GM13977 (cell line): ENCODE measurements around the gene SRP9.
"Not testable (repeated sequence)": the region's sequence is repeated elsewhere in the genome, so short reads cannot be mapped to it uniquely, and the experiment has no call there.

ENCODE experiments used
- DNase-seq: peaks from one replicate; pipeline ENCODE4 v3.0.0; 2012; ENCODE audit warnings: low spot score
- CTCF ChIP-seq: IDR thresholded peaks from 2 replicates; pipeline ENCODE4 v1.5.1; 2012; ENCODE audit warnings: mild to moderate bottlenecking, control low read depth; ENCODE audit not compliant: insufficient read depth; ENCODE audit errors: extremely low read depth, missing control alignments
- in situ Hi-C: fragments of 300-500 bp; cut with MboI; formaldehyde crosslinking; loops from one replicate; pipeline ENCODE4 v1.12.0; 2022; ENCODE audit warnings: low sequenced_read_pairs, low pct_unique_long_range_greater_than_20kb, mixed read lengths, inconsistent platforms; ENCODE audit not compliant: unreplicated experiment

SRP9 gene

GRCh38 chr1:225812488-225813213, 35.0 kb downstream of the SRP9 start:
- in situ Hi-C loops, result no loop called here
- DNase-seq, result no peak
- TF ChIP-seq CTCF, result no peak

- no peak for TF ChIP-seq CTCF
- in situ Hi-C loops, result no loop called here
- DNase-seq, result no peak
Measured at GRCh38 chr1:225813214-225813964, 35.8 kb downstream of the SRP9 start.

GRCh38 chr1:225814381-225814780, 36.8 kb downstream of the SRP9 start:
- DNase-seq, result no peak
- no peak for TF ChIP-seq CTCF
- in situ Hi-C loops, result no loop called here

GRCh38 chr1:225815090-225815489, 37.5 kb downstream of the SRP9 start:
- in situ Hi-C loops, DNase-seq: not testable (repeated sequence)

GRCh38 chr1:225815526-225816178, 38.0 kb downstream of the SRP9 start:
- in situ Hi-C loops, result no loop called here
- TF ChIP-seq CTCF, result no peak
- DNase-seq, result no peak

GRCh38 chr1:225816643-225817538, 39.3 kb downstream of the SRP9 start:
- TF ChIP-seq CTCF, result no peak
- DNase-seq, result no peak
- in situ Hi-C loops, result no loop called here
